Esophagus squamous epithelium (tissue), 4 donors: ENCODE measurements around the gene RAB15.

Experiments used
- POLR2A ChIP-seq, 4 donors: fragments of 450-650 bp; IDR thresholded peaks; one replicate each; pipeline ENCODE4 v1.6.1; 2017; ENCODE audit warnings: antibody characterized with exemption in 4 of 4, mild to moderate bottlenecking in 4 of 4, moderate library complexity in 3 of 4
- TF ChIP-seq, protein P1 (sequence below), 6 experiments: fragments of 450-650 bp in 4 of 6; fragments of 200-600 bp in 2 of 6; sonication (generic) in 2 of 6; IDR thresholded peaks; one replicate each; pipeline ENCODE4 v1.5.1; 2016 to 2019; ENCODE audit warnings: antibody characterized with exemption in 6 of 6, mild to moderate bottlenecking in 4 of 6, moderate library complexity in 4 of 6

DNA sequence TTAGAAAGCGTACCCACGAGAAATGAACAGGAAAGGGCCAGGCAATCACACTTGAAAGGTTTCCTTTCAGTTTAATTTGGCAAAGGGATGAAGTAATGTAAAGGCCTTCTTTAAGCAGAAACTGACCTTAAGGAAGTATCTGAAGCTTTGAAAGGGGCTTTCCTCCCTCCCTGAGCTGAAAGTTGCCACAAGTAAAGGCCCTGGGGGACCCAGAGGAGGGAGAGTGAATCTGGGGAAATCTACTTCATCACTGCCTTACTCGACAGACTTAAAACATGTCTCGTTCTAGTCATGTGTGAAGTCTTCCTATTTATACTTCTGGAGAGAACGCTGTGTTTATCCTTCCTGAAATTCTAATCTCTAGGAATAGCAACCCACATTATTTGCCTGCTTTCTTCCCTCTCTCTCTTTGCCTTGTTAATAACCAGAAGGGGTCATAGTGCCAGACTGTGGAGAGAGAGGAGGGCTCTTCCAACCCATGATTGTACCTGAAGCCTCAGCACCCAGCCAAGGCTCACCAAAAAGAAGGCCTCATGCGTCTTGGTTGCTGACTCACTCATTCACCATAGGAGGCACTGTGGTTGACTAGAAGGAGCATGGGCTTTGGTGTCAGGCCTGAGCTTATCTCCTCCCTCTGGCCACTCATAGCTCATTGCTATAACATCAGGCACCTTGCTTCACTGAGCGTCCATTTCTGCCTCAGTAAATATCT is 19.4 kb downstream of the RAB15 start:
- TF ChIP-seq, protein P1, sequence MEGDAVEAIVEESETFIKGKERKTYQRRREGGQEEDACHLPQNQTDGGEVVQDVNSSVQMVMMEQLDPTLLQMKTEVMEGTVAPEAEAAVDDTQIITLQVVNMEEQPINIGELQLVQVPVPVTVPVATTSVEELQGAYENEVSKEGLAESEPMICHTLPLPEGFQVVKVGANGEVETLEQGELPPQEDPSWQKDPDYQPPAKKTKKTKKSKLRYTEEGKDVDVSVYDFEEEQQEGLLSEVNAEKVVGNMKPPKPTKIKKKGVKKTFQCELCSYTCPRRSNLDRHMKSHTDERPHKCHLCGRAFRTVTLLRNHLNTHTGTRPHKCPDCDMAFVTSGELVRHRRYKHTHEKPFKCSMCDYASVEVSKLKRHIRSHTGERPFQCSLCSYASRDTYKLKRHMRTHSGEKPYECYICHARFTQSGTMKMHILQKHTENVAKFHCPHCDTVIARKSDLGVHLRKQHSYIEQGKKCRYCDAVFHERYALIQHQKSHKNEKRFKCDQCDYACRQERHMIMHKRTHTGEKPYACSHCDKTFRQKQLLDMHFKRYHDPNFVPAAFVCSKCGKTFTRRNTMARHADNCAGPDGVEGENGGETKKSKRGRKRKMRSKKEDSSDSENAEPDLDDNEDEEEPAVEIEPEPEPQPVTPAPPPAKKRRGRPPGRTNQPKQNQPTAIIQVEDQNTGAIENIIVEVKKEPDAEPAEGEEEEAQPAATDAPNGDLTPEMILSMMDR (IDR thresholded peaks at IDR 0.05) = no peak
- TF ChIP-seq POLR2A (IDR thresholded peaks at IDR 0.05) = no peak
